Thyroid gland (tissue), 4 donors: ENCODE data around the gene GRM1. TPM values are rescaled to one million over a fixed set of nuclear protein-coding genes. Genes with fewer than 3 reads are reported as not detected.

Source experiments
- DNase-seq, 2 donors: peaks; one replicate each; pipeline ENCODE4 v3.0.0-alpha.2; 2019
- H3K27ac ChIP-seq, 3 donors: fragments of 200-600 bp; sonication (generic); 1 replicate in 2 of 3; 2 replicates in 1 of 3; pipeline ENCODE4 v1.5.1; 2016 to 2019; ENCODE audit warnings: mild to moderate bottlenecking in 1 of 3, moderate library complexity in 1 of 3
- H3K27me3 ChIP-seq: fragments of 200-600 bp; sonication (generic); one replicate; pipeline ENCODE4 v1.5.1; 2019
- H3K36me3 ChIP-seq, 2 donors: fragments of 200-600 bp; sonication (generic); one replicate each; pipeline ENCODE4 v1.5.1; 2016 to 2019
- H3K4me1 ChIP-seq, 2 donors: fragments of 200-600 bp; sonication (generic); one replicate each; pipeline ENCODE4 v1.5.1; 2017 to 2019
- H3K4me3 ChIP-seq, 3 donors: fragments of 200-600 bp; sonication (generic); replicated peaks in 1 of 3; 1 replicate in 2 of 3; 2 replicates in 1 of 3; pipeline ENCODE4 v1.5.1; 2016; ENCODE audit warnings: mild to moderate bottlenecking in 1 of 3
- H3K9me3 ChIP-seq: fragments of 200-600 bp; sonication (generic); one replicate; pipeline ENCODE4 v1.5.1; 2017
- POLR2A ChIP-seq, 2 donors: fragments of 450-650 bp; IDR thresholded peaks; one replicate each; pipeline ENCODE4 v1.6.1; 2017; ENCODE audit warnings: antibody characterized with exemption in 2 of 2, mild to moderate bottlenecking in 2 of 2, moderate library complexity in 1 of 2
- WGBS, 2 donors: methylation state at CpG; one replicate each; pipeline ENCODE4 v1.1.5; 2017; 5-methylcytosine and 5-hydroxymethylcytosine counted together
- intact Hi-C: fragments of 100-400 bp; cut with DNase I; formaldehyde crosslinking; loops from one replicate; pipeline ENCODE4 v1.15.1; 2023
- total RNA-seq, 4 donors: library from RNA; depleted of rRNA; stranded (reverse); fragments of >200 nt; gene quantifications; one replicate each; pipeline ENCODE4 v1.2.3, GENCODE V29; 2016
- TF ChIP-seq, protein P1 (sequence below), 6 experiments: fragments of 200-600 bp in 3 of 6; fragments of 450-650 bp in 3 of 6; sonication (generic) in 3 of 6; IDR thresholded peaks; one replicate each; pipeline ENCODE4 v1.5.1; 2016 to 2019; ENCODE audit warnings: antibody characterized with exemption in 6 of 6, mild to moderate bottlenecking in 2 of 6, inconsistent platforms in 1 of 6, moderate library complexity in 1 of 6

Gene GRM1
- total RNA-seq, 4 donors from 2014 or later, result 0.29 to 2.5 (median 0.48) TPM

DNA sequence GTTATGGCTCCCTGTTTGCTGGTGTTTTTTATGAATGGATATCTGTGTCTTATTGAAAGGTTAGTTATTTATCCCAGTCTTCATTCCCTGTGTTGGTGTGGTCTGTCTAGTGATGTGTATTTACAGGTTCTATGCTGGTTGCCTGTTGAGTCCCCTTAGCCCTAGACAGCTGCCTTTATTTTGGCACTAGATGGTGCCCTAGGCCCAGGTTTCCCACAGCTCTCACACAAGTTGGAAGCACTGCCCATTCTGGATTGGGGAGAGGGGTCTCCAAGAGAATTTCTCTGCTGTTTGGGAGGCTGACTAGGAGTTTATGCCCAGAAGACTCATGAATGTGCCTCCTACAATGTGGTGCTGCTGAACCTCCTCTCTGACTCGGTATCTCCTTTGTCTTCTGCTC lies 12.4 kb downstream of the GRM1 start:
- no peaks in the 10 kb centered on the region for H3K4me1 ChIP-seq
- no peaks in the 10 kb centered on the region for H3K27me3 ChIP-seq
- WGBS, 2 donors, result 26 to 33% methylated on average over 1 of the region's 1 CpG
- TF ChIP-seq, protein P1, sequence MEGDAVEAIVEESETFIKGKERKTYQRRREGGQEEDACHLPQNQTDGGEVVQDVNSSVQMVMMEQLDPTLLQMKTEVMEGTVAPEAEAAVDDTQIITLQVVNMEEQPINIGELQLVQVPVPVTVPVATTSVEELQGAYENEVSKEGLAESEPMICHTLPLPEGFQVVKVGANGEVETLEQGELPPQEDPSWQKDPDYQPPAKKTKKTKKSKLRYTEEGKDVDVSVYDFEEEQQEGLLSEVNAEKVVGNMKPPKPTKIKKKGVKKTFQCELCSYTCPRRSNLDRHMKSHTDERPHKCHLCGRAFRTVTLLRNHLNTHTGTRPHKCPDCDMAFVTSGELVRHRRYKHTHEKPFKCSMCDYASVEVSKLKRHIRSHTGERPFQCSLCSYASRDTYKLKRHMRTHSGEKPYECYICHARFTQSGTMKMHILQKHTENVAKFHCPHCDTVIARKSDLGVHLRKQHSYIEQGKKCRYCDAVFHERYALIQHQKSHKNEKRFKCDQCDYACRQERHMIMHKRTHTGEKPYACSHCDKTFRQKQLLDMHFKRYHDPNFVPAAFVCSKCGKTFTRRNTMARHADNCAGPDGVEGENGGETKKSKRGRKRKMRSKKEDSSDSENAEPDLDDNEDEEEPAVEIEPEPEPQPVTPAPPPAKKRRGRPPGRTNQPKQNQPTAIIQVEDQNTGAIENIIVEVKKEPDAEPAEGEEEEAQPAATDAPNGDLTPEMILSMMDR (IDR thresholded peaks at IDR 0.05), result no peak
- TF ChIP-seq POLR2A (IDR thresholded peaks at IDR 0.05), result no peak
- H3K4me3 ChIP-seq, result no peak overlapping the region
- no peak for DNase-seq
- no peaks in the 10 kb centered on the region for H3K9me3 ChIP-seq
- no peaks in the 10 kb centered on the region for H3K36me3 ChIP-seq
- intact Hi-C loops, result no loop called here
- H3K27ac ChIP-seq, result no peak overlapping the region

GRCh38 chr6:146047371-146047770 lies 18.5 kb downstream of the GRM1 start:
- no peak overlapping the region for H3K27ac ChIP-seq
- no peak for DNase-seq
- TF ChIP-seq, protein P1 (IDR thresholded peaks at IDR 0.05), result no peak
- no peak for TF ChIP-seq POLR2A (IDR thresholded peaks at IDR 0.05)
- H3K4me1 ChIP-seq, result no peaks in the 10 kb centered on the region
- 66 to 68% methylated on average over 2 of the region's 2 CpGs for WGBS, 2 donors
- no peaks in the 10 kb centered on the region for H3K27me3 ChIP-seq
- H3K9me3 ChIP-seq, result no peaks in the 10 kb centered on the region
- intact Hi-C loops, result no loop called here
- H3K4me3 ChIP-seq, result no peak overlapping the region
- H3K36me3 ChIP-seq, result no peaks in the 10 kb centered on the region

GRCh38 chr6:146050168-146050567 lies 21.3 kb downstream of the GRM1 start:
- no peaks in the 10 kb centered on the region for H3K4me1 ChIP-seq
- H3K27me3 ChIP-seq, result no peaks in the 10 kb centered on the region
- 68 to 69% methylated on average over 1 of the region's 1 CpG for WGBS, 2 donors
- DNase-seq, result no peak
- TF ChIP-seq, protein P1 (IDR thresholded peaks at IDR 0.05), result no peak
- TF ChIP-seq POLR2A (IDR thresholded peaks at IDR 0.05), result no peak
- intact Hi-C loops, result no loop called here
- no peak overlapping the region for H3K27ac ChIP-seq
- no peaks in the 10 kb centered on the region for H3K9me3 ChIP-seq
- H3K4me3 ChIP-seq, result no peak overlapping the region
- no peaks in the 10 kb centered on the region for H3K36me3 ChIP-seq

DNA sequence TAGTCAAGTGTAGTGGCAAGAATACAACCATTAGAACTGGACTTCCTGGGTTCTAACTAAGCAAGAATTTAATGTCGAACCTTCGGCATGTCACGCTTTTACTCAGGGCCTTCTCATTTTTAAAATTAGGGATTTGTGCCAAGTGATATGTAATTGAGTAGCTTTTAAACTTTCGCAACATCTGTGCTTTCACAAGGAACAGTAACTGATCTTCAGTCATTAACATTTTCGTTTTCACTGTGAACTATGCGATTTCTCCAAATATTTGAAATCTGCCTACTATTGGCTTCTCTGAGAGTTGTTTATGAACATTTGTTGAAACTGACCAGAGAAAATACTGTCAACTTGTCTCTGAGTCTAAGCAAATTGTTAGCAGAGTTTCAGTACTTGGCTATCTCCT lies 27.6 kb downstream of the GRM1 start:
- no peak overlapping the region for H3K4me3 ChIP-seq
- H3K27ac ChIP-seq, result no peak overlapping the region
- H3K36me3 ChIP-seq, result no peaks in the 10 kb centered on the region
- TF ChIP-seq, protein P1 (IDR thresholded peaks at IDR 0.05), result no peak
- TF ChIP-seq POLR2A (IDR thresholded peaks at IDR 0.05), result no peak
- WGBS, 2 donors, result 82 to 88% methylated on average over 6 of the region's 6 CpGs
- intact Hi-C loops, result no loop called here
- no peak for DNase-seq
- no peaks in the 10 kb centered on the region for H3K9me3 ChIP-seq
- no peaks in the 10 kb centered on the region for H3K27me3 ChIP-seq
- no peaks in the 10 kb centered on the region for H3K4me1 ChIP-seq

DNA sequence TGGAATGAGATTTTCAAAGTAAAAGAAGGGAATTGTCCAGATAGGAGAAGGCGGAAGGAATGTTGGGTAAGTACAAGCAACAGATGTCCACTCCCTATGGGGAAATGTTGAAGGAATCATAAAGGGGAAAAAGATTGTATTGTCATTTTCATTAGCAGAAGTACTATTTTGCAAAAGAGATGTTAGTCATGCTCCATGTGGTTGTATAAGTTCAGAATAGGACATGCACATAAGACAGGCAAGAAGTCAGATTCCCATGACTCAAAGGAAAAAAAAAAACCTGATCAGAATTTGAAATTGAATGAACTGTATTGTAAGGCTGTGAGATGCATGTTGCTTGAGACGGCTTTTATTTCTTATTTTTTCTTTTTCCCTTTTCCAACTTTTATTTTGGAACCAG lies 36.8 kb downstream of the GRM1 start:
- 91 to 92% methylated on average over 2 of the region's 2 CpGs for WGBS, 2 donors
- no peak for TF ChIP-seq POLR2A (IDR thresholded peaks at IDR 0.05)
- TF ChIP-seq, protein P1 (IDR thresholded peaks at IDR 0.05), result no peak
- H3K36me3 ChIP-seq, result no peaks in the 10 kb centered on the region
- H3K4me1 ChIP-seq, result no peaks in the 10 kb centered on the region
- H3K27ac ChIP-seq, result no peak overlapping the region
- no peak overlapping the region for H3K4me3 ChIP-seq
- H3K27me3 ChIP-seq, result no peaks in the 10 kb centered on the region
- DNase-seq, result no peak
- H3K9me3 ChIP-seq, result no peaks in the 10 kb centered on the region
- intact Hi-C loops, result no loop called here
